ENCODE data around the gene STRN4.

STRN4 gene

GRCh38 chr19:46723471-46723870 lies 22.8 kb downstream of the STRN4 start:
- no peak for ATAC-seq
- TF ChIP-seq BACH2 (CRISPR knock-in tag; IDR thresholded peaks at IDR 0.05; ENCODE audit: borderline replicate concordance): no peak
- no peak for TF ChIP-seq CSDC2 (CRISPR knock-in tag; IDR thresholded peaks at IDR 0.05)
- no peak for TF ChIP-seq CREB5 (CRISPR knock-in tag; IDR thresholded peaks at IDR 0.05; ENCODE audit: low read depth)
- no peak for TF ChIP-seq ZNF8 (CRISPR knock-in tag; IDR thresholded peaks at IDR 0.05)
- no peak for TF ChIP-seq TOX (CRISPR knock-in tag; IDR thresholded peaks at IDR 0.05; ENCODE audit: borderline replicate concordance)
- TF ChIP-seq SNAI2 (CRISPR knock-in tag; IDR thresholded peaks at IDR 0.05): no peak

GRCh38 chr19:46723023-46723461 lies 23.2 kb downstream of the STRN4 start:
- TF ChIP-seq SNAI2 (CRISPR knock-in tag; IDR thresholded peaks at IDR 0.05) (no peak), TCF4 (CRISPR knock-in tag; IDR thresholded peaks at IDR 0.05; ENCODE audit: borderline replicate concordance) (no peak), BACH2 (CRISPR knock-in tag; IDR thresholded peaks at IDR 0.05; ENCODE audit: borderline replicate concordance) (no peak), POU6F1 (CRISPR knock-in tag; IDR thresholded peaks at IDR 0.05; ENCODE audit: borderline replicate concordance, low read depth) (no peak), ZFP30 (CRISPR knock-in tag; IDR thresholded peaks at IDR 0.05) (no peak), ZFP3 (CRISPR knock-in tag; IDR thresholded peaks at IDR 0.05) (no peak), ZNF70 (CRISPR knock-in tag; IDR thresholded peaks at IDR 0.05) (no peak), PATZ1 (CRISPR knock-in tag; IDR thresholded peaks at IDR 0.05; ENCODE audit: borderline replicate concordance) (no peak), CSRNP3 (CRISPR knock-in tag; IDR thresholded peaks at IDR 0.05) (no peak), CSDC2 (CRISPR knock-in tag; IDR thresholded peaks at IDR 0.05) (no peak), ZNF565 (CRISPR knock-in tag; conservative IDR thresholded peaks at IDR 0.05; ENCODE audit: low read depth) (no peak)
- no peak for ATAC-seq

- TF ChIP-seq ESRRG (CRISPR knock-in tag; IDR thresholded peaks at IDR 0.05): no peak
- no peak for TF ChIP-seq ZFP30 (CRISPR knock-in tag; IDR thresholded peaks at IDR 0.05)
- no peak for TF ChIP-seq ZNF565 (CRISPR knock-in tag; conservative IDR thresholded peaks at IDR 0.05; ENCODE audit: low read depth)
- TF ChIP-seq CSDC2 (CRISPR knock-in tag; IDR thresholded peaks at IDR 0.05): no peak
- TF ChIP-seq TOX (CRISPR knock-in tag; IDR thresholded peaks at IDR 0.05; ENCODE audit: borderline replicate concordance): no peak
- no peak for ATAC-seq
Measured at GRCh38 chr19:46722421-46723022, 23.7 kb downstream of the STRN4 start.

- no peak for TF ChIP-seq ARNTL (CRISPR knock-in tag; IDR thresholded peaks at IDR 0.05; ENCODE audit: borderline replicate concordance, low read depth)
- TF ChIP-seq TCF4 (CRISPR knock-in tag; IDR thresholded peaks at IDR 0.05; ENCODE audit: borderline replicate concordance): no peak
- no peak for TF ChIP-seq SNAI2 (CRISPR knock-in tag; IDR thresholded peaks at IDR 0.05)
- TF ChIP-seq ZFP3 (CRISPR knock-in tag; IDR thresholded peaks at IDR 0.05): no peak
- TF ChIP-seq ESRRG (CRISPR knock-in tag; IDR thresholded peaks at IDR 0.05): no peak
- no peak for TF ChIP-seq POU6F1 (CRISPR knock-in tag; IDR thresholded peaks at IDR 0.05; ENCODE audit: borderline replicate concordance, low read depth)
- no peak for TF ChIP-seq PATZ1 (CRISPR knock-in tag; IDR thresholded peaks at IDR 0.05; ENCODE audit: borderline replicate concordance)
- TF ChIP-seq ISL1 (CRISPR knock-in tag; IDR thresholded peaks at IDR 0.05): no peak
- TF ChIP-seq CSRNP3 (CRISPR knock-in tag; IDR thresholded peaks at IDR 0.05): no peak
- TF ChIP-seq ZFP30 (CRISPR knock-in tag; IDR thresholded peaks at IDR 0.05): no peak
- TF ChIP-seq TOX (CRISPR knock-in tag; IDR thresholded peaks at IDR 0.05; ENCODE audit: borderline replicate concordance): no peak
- no peak for TF ChIP-seq CREB5 (CRISPR knock-in tag; IDR thresholded peaks at IDR 0.05; ENCODE audit: low read depth)
- no peak for TF ChIP-seq GLIS3 (CRISPR knock-in tag; IDR thresholded peaks at IDR 0.05)
- no peak for ATAC-seq
Measured at GRCh38 chr19:46722004-46722380, 24.3 kb downstream of the STRN4 start.

Measured in SK-N-SH treated with all-trans-retinoic acid at 6 μM for 48 hours (cell line).